Measurements from ENCODE around the gene KIFC1.

GRCh38 chr6:33458676-33459075, 67.1 kb downstream of the KIFC1 start:
- TF ChIP-seq, protein P1, sequence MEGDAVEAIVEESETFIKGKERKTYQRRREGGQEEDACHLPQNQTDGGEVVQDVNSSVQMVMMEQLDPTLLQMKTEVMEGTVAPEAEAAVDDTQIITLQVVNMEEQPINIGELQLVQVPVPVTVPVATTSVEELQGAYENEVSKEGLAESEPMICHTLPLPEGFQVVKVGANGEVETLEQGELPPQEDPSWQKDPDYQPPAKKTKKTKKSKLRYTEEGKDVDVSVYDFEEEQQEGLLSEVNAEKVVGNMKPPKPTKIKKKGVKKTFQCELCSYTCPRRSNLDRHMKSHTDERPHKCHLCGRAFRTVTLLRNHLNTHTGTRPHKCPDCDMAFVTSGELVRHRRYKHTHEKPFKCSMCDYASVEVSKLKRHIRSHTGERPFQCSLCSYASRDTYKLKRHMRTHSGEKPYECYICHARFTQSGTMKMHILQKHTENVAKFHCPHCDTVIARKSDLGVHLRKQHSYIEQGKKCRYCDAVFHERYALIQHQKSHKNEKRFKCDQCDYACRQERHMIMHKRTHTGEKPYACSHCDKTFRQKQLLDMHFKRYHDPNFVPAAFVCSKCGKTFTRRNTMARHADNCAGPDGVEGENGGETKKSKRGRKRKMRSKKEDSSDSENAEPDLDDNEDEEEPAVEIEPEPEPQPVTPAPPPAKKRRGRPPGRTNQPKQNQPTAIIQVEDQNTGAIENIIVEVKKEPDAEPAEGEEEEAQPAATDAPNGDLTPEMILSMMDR (IDR thresholded peaks at IDR 0.05; ENCODE audit: borderline replicate concordance, extremely low read depth, low read length, poor library complexity, severe bottlenecking) = no peak
- TF ChIP-seq EZH2 (IDR thresholded peaks at IDR 0.05; ENCODE audit: borderline replicate concordance, low read depth, low read length, severe bottlenecking) = no peak

Data from DND-41 (cell line).